ENCODE results near the gene OSBPL9. TPM values are rescaled to one million over a fixed set of nuclear protein-coding genes. Genes with fewer than 3 reads are reported as not detected.

OSBPL9 gene
- total RNA-seq, 4 donors from 2014 or later, result 47.6 to 88.4 (median 56.8) TPM

GRCh38 chr1:51819810-51820209, 202.9 kb downstream of the OSBPL9 start:
- no peak for TF ChIP-seq CTCF (IDR thresholded peaks at IDR 0.05)
- no peak for ATAC-seq (ENCODE audit: low FRiP score)
- DNase-seq (ENCODE audit: low spot score), result no peak

- TF ChIP-seq CTCF (IDR thresholded peaks at IDR 0.05), result no peak
- no peak for ATAC-seq (ENCODE audit: low FRiP score)
- no peak for DNase-seq (ENCODE audit: low spot score)
Observed at GRCh38 chr1:51829058-51829457, 212.2 kb downstream of the OSBPL9 start.

DNA sequence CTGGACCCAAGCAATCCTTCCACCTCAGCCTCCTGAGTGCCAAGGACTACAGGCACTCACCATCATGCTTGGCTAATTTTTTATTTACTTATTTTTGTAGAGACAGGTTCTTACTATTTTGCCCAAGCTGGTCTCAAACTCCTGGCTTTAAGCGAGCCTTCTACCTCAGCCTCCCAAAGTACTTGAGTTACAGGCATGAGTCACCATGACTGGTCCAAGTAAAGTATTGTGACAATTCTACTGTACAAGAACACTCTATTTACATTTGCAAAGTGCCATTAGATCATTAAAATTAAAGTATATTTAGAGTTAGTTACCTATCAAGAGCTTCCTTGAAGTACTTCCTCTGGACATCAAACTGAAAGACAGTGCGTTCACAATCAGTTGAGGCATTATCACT, 216.8 kb downstream of the OSBPL9 start:
- ATAC-seq (ENCODE audit: low FRiP score), result no peak

GRCh38 chr1:51837243-51837642, 220.4 kb downstream of the OSBPL9 start:
- no peak for TF ChIP-seq CTCF (IDR thresholded peaks at IDR 0.05)
- ATAC-seq (ENCODE audit: low FRiP score) (no peak), DNase-seq (ENCODE audit: low spot score) (no peak)

More for the DNA sequence above, 216.8 kb downstream of the OSBPL9 start:
- DNase-seq (ENCODE audit: low spot score), result no peak
- no peak for TF ChIP-seq CTCF (IDR thresholded peaks at IDR 0.05)

Small RNA genes lying within 50 kb of the gene (small RNA-seq; reads per million reads assigned to genes)
- gene AL050343.2 (not detected), gene RF00568 (not detected)

Other genes starting within 250 kb of the OSBPL9 start
- gene EPS15, start 97.8 kb upstream of the OSBPL9 start, total RNA-seq, result 100 to 1,000 TPM in 1 of 4 donors, 10 to 100 TPM in 3; 83.1 to 186 (median 92.9) TPM